Measurements from ENCODE around the gene RBP3. TPM values are rescaled to one million over a fixed set of nuclear protein-coding genes. Genes with fewer than 3 reads are reported as not detected.
A peak's percentile ranks its signal among the peaks of the same experiment; 100 is the strongest.

Gene RBP3
- total RNA-seq, 6 experiments from 2014 or later: not detected

- H3K9me3 Mint-ChIP-seq: no peaks in the 10 kb centered on the region
- no peaks in the 10 kb centered on the region for H3K36me3 Mint-ChIP-seq (ENCODE audit: low read depth)
- H3K4me3 Mint-ChIP-seq: no peak overlapping the region
- no peaks in the 10 kb centered on the region for H3K4me1 Mint-ChIP-seq (ENCODE audit: low read depth)
- TF ChIP-seq CTCF (IDR thresholded peaks at IDR 0.05): no peak
- no peak for DNase-seq
- no peak overlapping the region for H3K27ac Mint-ChIP-seq
- H3K27me3 Mint-ChIP-seq (ENCODE audit: insufficient read depth): peaks cover 39% of the 10 kb centered on the region
Observed at GRCh38 chr10:47308775-47309174, 39.4 kb upstream of the RBP3 start.

- Mint-ChIP-seq H3K4me3 (no peak overlapping the region), H3K27ac (no peak overlapping the region), H3K9me3 (no peaks in the 10 kb centered on the region), H3K4me1 (ENCODE audit: low read depth) (no peaks in the 10 kb centered on the region), H3K27me3 (ENCODE audit: insufficient read depth) (peaks cover 37% of the 10 kb centered on the region), H3K36me3 (ENCODE audit: low read depth) (no peaks in the 10 kb centered on the region)
- TF ChIP-seq CTCF (IDR thresholded peaks at IDR 0.05): peak; percentile 74
- DNase-seq: no peak
Observed at GRCh38 chr10:47309408-47310089, 38.6 kb upstream of the RBP3 start.

DNA sequence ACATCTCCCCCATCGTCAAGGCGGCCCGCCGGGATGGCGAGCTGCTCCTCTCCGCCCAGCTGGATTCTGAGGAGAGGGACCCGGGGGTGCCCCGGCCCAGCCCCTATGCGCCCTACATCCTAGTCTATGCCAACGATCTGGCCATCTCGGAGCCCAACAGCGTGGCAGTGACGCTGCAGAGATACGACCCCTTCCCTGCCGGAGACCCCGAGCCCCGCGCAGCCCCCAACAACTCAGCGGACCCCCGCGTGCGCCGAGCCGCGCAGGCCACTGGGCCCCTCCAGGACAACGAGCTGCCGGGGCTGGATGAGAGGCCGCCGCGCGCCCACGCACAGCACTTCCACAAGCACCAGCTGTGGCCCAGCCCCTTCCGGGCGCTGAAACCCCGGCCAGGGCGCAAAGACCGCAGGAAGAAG lies 38.1 kb upstream of the RBP3 start:
- peaks cover 34% of the 10 kb centered on the region for H3K27me3 Mint-ChIP-seq (ENCODE audit: insufficient read depth)
- no peak for TF ChIP-seq CTCF (IDR thresholded peaks at IDR 0.05)
- DNase-seq: no peak
- H3K4me3 Mint-ChIP-seq: no peak overlapping the region
- no peaks in the 10 kb centered on the region for H3K4me1 Mint-ChIP-seq (ENCODE audit: low read depth)
- H3K27ac Mint-ChIP-seq: no peak overlapping the region
- no peaks in the 10 kb centered on the region for H3K9me3 Mint-ChIP-seq
- no peaks in the 10 kb centered on the region for H3K36me3 Mint-ChIP-seq (ENCODE audit: low read depth)

- H3K36me3 Mint-ChIP-seq (ENCODE audit: low read depth): no peaks in the 10 kb centered on the region
- no peaks in the 10 kb centered on the region for H3K4me1 Mint-ChIP-seq (ENCODE audit: low read depth)
- peaks cover 25% of the 10 kb centered on the region for H3K27me3 Mint-ChIP-seq (ENCODE audit: insufficient read depth)
- H3K4me3 Mint-ChIP-seq: no peak overlapping the region
- TF ChIP-seq CTCF (IDR thresholded peaks at IDR 0.05): no peak
- no peak overlapping the region for H3K27ac Mint-ChIP-seq
- no peak for DNase-seq
- no peaks in the 10 kb centered on the region for H3K9me3 Mint-ChIP-seq
Observed at GRCh38 chr10:47311193-47311931, 36.8 kb upstream of the RBP3 start.

DNA sequence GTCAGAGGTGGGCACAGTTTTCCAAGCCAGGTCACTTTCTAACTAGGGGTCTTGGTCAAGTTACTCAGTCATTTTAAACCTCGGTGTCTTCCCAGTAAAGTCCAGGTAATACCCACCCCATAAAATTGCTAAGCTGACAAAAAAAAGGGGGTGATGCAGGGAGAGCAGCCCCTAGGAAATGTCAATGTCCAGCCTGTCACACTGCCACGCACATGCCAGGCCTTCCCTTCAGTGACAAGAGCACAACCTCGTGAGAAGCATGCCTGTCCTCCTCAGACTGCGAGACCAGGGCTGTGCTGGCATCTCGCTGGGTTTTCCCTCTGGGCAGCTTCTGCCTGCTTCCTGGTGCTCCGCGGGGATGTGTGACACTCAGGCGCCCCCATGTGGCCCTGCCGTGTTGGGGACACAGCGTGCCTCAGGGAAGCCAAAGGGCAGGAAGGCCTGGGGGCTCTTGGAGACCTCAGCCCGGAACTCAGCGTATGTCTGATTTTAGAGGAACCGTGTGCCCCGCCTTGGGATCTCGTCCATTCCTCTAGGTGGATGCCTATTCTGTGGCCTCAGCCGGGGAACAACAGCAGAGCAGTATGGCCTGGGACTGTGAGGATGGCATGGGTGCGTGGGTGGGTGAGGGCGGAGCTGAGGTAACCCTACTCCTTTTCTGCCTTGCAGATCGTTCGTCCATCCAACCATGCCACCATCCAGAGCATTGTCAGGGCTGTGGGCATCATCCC lies 36.1 kb upstream of the RBP3 start:
- Mint-ChIP-seq H3K36me3 (ENCODE audit: low read depth) (no peaks in the 10 kb centered on the region), H3K9me3 (no peaks in the 10 kb centered on the region), H3K4me1 (ENCODE audit: low read depth) (no peaks in the 10 kb centered on the region), H3K4me3 (no peak overlapping the region), H3K27me3 (ENCODE audit: insufficient read depth) (peaks cover 23% of the 10 kb centered on the region), H3K27ac (no peak overlapping the region)
- peak; percentile 92 for TF ChIP-seq CTCF (IDR thresholded peaks at IDR 0.05)
- peak; percentile 71 for DNase-seq
